GM19025 (cell line): ENCODE results near the gene KLK4.

Source experiments
- ATAC-seq: cut with Tn5 transposase; IDR thresholded peaks from one replicate; pipeline ENCODE4 v1.9.1; 2021; ENCODE audit warnings: mild to moderate bottlenecking, low read depth, moderate library complexity; ENCODE audit not compliant: unreplicated experiment

The KLK4 gene

DNA sequence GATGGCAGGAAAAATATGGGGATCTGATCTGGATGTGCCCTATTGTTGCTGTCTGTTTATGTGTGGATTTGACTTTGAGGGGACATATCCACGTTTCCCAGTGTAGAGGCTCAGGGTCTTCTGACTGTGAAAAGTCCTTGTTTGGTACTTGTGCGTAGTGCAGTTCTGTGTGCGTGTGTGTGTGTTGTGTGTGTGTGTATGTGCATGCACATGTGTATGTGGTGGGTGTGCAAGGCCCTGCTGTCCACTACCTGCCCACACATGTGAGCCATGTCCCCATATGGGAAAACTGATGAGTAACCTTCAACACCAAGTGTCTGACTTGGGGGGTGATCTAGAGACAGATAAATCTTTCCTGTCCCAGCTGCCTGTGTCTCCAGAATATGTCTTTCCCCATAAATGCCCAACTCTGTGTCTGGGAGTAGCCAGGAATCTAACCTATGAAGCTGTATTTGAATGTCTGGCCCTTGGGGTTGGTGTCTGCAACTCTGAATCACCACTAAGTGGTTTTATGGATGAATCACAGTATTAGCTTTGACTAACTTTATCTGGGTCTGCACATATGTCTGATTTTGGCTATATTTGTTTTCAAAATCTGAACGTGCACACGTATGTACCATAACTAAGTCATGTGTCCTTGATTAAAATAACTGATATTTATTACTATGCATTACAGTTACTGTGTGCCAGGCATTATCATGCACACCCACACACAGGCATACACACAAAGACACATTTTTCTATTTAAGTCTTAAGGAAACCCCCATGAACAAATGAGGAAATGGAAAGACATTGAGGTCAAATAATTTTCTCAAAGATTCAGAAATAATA lies 20.6 kb downstream of the KLK4 start:
- ATAC-seq, result no peak

GRCh38 chr19:50889638-50890037 lies 21.6 kb downstream of the KLK4 start:
- ATAC-seq, result no peak

DNA sequence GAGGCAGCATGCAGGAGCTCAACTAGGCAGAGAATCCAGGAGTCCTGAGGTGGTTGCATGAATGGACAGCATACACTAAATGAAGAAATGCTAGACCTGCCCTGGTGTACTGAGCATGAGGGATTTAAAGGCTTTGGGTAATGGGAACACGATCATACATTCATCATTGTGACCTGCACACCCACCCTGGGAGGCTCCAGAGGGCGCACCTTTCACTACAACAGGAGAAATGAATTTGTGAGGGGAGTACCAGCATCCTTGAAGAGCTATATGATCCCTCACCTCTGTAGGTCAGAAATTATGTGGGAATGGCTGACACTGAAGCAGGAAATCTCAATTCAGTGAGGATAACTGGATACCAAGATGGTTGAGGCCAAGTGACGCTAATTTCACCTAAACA lies 29.0 kb downstream of the KLK4 start:
- no peak for ATAC-seq

- ATAC-seq, result no peak
Measured at GRCh38 chr19:50880241-50880640, 31.0 kb downstream of the KLK4 start.

DNA sequence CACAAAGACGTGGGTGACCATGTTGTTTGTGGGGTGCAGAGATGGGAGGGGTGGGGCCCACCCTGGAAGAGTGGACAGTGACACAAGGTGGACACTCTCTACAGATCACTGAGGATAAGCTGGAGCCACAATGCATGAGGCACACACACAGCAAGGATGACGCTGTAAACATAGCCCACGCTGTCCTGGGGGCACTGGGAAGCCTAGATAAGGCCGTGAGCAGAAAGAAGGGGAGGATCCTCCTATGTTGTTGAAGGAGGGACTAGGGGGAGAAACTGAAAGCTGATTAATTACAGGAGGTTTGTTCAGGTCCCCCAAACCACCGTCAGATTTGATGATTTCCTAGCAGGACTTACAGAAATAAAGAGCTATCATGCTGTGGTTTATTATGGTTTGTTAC lies 32.3 kb downstream of the KLK4 start:
- no peak for ATAC-seq

DNA sequence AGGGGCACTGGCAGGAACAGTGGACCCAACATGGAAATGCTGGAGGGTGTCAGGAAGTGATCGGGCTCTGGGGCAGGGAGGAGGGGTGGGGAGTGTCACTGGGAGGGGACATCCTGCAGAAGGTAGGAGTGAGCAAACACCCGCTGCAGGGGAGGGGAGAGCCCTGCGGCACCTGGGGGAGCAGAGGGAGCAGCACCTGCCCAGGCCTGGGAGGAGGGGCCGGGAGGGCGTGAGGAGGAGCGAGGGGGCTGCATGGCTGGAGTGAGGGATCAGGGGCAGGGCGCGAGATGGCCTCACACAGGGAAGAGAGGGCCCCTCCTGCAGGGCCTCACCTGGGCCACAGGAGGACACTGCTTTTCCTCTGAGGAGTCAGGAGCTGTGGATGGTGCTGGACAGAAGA lies 33.9 kb downstream of the KLK4 start:
- ATAC-seq, result no peak

- no peak for ATAC-seq
Measured at GRCh38 chr19:50876456-50876855, 34.7 kb downstream of the KLK4 start.

- ATAC-seq, result no peak
Measured at GRCh38 chr19:50875795-50876422, 35.3 kb downstream of the KLK4 start.

GRCh38 chr19:50874211-50874610 lies 37.0 kb downstream of the KLK4 start:
- ATAC-seq, result no peak

GRCh38 chr19:50873056-50873455 lies 38.1 kb downstream of the KLK4 start, which contains the start of gene KLK2:
Gene KLK2 (plus strand): TSS chr19:50873439. CDS start chr19:50873474, 35 bp downstream.
- ATAC-seq, result no peak

DNA sequence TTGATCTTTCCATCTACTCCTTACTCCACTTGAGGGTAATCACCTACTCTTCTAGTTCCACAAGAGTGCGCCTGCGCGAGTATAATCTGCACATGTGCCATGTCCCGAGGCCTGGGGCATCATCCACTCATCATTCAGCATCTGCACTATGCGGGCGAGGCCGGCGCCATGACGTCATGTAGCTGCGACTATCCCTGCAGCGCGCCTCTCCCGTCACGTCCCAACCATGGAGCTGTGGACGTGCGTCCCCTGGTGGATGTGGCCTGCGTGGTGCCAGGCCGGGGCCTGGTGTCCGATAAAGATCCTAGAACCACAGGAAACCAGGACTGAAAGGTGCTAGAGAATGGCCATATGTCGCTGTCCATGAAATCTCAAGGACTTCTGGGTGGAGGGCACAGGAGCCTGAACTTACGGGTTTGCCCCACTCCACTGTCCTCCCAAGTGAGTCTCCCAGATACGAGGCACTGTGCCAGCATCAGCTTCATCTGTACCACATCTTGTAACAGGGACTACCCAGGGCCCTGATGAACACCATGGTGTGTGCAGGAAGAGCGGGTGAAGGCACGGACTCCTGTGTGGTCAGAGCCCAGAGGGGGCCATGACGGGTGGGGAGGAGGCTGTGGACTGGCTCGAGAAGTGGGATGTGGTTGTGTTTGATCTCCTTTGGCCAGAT lies 40.6 kb downstream of the KLK4 start:
- no peak for ATAC-seq

- no peak for ATAC-seq
Measured at GRCh38 chr19:50869479-50869878, 41.7 kb downstream of the KLK4 start.

DNA sequence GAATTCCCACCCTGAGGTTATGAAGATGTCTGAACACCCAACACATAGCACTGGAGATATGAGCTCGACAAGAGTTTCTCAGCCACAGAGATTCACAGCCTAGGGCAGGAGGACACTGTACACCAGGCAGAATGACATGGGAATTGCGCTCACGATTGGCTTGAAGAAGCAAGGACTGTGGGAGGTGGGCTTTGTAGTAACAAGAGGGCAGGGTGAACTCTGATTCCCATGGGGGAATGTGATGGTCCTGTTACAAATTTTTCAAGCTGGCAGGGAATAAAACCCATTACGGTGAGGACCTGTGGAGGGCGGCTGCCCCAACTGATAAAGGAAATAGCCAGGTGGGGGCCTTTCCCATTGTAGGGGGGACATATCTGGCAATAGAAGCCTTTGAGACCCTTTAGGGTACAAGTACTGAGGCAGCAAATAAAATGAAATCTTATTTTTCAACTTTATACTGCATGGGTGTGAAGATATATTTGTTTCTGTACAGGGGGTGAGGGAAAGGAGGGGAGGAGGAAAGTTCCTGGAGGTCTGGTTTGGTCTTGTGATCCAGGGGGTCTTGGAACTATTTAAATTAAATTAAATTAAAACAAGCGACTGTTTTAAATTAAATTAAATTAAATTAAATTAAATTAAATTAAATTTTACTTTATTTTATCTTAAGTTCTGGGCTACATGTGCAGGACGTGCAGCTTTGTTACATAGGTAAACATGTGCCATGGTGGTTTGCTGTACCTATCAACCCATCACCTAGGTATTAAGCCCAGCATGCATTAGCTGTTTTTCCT lies 49.5 kb downstream of the KLK4 start:
- ATAC-seq, result no peak

- no peak for ATAC-seq
Measured at GRCh38 chr19:50861010-50861409, 50.2 kb downstream of the KLK4 start.

DNA sequence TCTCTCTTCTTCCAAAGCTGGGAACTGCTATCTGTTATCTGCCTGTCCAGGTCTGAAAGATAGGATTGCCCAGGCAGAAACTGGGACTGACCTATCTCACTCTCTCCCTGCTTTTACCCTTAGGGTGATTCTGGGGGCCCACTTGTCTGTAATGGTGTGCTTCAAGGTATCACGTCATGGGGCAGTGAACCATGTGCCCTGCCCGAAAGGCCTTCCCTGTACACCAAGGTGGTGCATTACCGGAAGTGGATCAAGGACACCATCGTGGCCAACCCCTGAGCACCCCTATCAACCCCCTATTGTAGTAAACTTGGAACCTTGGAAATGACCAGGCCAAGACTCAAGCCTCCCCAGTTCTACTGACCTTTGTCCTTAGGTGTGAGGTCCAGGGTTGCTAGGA lies 51.3 kb downstream of the KLK4 start:
- ATAC-seq, result no peak

DNA sequence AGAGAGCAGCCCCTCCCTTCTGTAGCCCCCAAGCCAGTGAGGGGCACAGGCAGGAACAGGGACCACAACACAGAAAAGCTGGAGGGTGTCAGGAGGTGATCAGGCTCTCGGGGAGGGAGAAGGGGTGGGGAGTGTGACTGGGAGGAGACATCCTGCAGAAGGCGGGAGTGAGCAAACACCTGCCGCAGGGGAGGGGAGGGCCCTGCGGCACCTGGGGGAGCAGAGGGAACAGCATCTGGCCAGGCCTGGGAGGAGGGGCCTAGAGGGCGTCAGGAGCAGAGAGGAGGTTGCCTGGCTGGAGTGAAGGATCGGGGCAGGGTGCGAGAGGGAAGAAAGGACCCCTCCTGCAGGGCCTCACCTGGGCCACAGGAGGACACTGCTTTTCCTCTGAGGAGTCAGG lies 52.3 kb downstream of the KLK4 start:
- no peak for ATAC-seq

DNA sequence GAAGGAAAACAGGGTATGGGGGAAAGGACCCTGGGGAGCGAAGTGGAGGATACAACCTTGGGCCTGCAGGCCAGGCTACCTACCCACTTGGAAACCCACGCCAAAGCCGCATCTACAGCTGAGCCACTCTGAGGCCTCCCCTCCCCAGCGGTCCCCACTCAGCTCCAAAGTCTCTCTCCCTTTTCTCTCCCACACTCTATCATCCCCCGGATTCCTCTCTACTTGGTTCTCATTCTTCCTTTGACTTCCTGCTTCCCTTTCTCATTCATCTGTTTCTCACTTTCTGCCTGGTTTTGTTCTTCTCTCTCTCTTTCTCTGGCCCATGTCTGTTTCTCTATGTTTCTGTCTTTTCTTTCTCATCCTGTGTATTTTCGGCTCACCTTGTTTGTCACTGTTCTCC lies 53.8 kb downstream of the KLK4 start:
- ATAC-seq, result no peak
